ENCODE results near the gene COL19A1. TPM values are rescaled to one million over a fixed set of nuclear protein-coding genes. Genes with fewer than 3 reads are reported as not detected.

COL19A1 gene
- polyA plus RNA-seq, 2 donors, result 0.02 to 0.04 TPM

GRCh38 chr6:70254784-70255183, 388.4 kb downstream of the COL19A1 start:
- no peak overlapping the region for H3K4me3 ChIP-seq (ENCODE audit: low read depth in 1 of 2, low read length in 2 of 2)
- no peaks in the 10 kb centered on the region for H3K4me1 ChIP-seq (ENCODE audit: control insufficient read depth in 2 of 2, insufficient read depth in 2 of 2, low read length in 1 of 2)
- H3K27me3 ChIP-seq (ENCODE audit: control insufficient read depth in 1 of 2, insufficient read depth in 2 of 2, low read length in 2 of 2), result no peaks in the 10 kb centered on the region
- no peak overlapping the region for H3K27ac ChIP-seq (ENCODE audit: low read depth in 2 of 2, low read length in 1 of 2)
- 73 to 79% methylated on average over 2 of the region's 2 CpGs for WGBS, 2 donors
- H3K36me3 ChIP-seq (ENCODE audit: control insufficient read depth in 2 of 2, insufficient read depth in 2 of 2, low read length in 1 of 2), result no peaks in the 10 kb centered on the region
- no peaks in the 10 kb centered on the region for H3K9me3 ChIP-seq (ENCODE audit: control insufficient read depth in 2 of 2, insufficient read depth in 1 of 2, low read depth in 1 of 2, low read length in 1 of 2)

GRCh38 chr6:70257768-70258273, 391.5 kb downstream of the COL19A1 start:
- no peak overlapping the region for H3K27ac ChIP-seq (ENCODE audit: low read depth in 2 of 2, low read length in 1 of 2)
- no peak overlapping the region for H3K4me3 ChIP-seq (ENCODE audit: low read depth in 1 of 2, low read length in 2 of 2)
- H3K27me3 ChIP-seq (ENCODE audit: control insufficient read depth in 1 of 2, insufficient read depth in 2 of 2, low read length in 2 of 2), result no peaks in the 10 kb centered on the region
- WGBS, 2 donors, result 80 to 88% methylated on average over 2 of the region's 2 CpGs
- H3K36me3 ChIP-seq (ENCODE audit: control insufficient read depth in 2 of 2, insufficient read depth in 2 of 2, low read length in 1 of 2), result no peaks in the 10 kb centered on the region
- no peaks in the 10 kb centered on the region for H3K4me1 ChIP-seq (ENCODE audit: control insufficient read depth in 2 of 2, insufficient read depth in 2 of 2, low read length in 1 of 2)
- no peaks in the 10 kb centered on the region for H3K9me3 ChIP-seq (ENCODE audit: control insufficient read depth in 2 of 2, insufficient read depth in 1 of 2, low read depth in 1 of 2, low read length in 1 of 2)

GRCh38 chr6:70258483-70258882, 392.1 kb downstream of the COL19A1 start:
- H3K9me3 ChIP-seq (ENCODE audit: control insufficient read depth in 2 of 2, insufficient read depth in 1 of 2, low read depth in 1 of 2, low read length in 1 of 2), result no peaks in the 10 kb centered on the region
- WGBS, 2 donors, result 11 to 26% methylated on average over 1 of the region's 1 CpG
- H3K4me1 ChIP-seq (ENCODE audit: control insufficient read depth in 2 of 2, insufficient read depth in 2 of 2, low read length in 1 of 2), result no peaks in the 10 kb centered on the region
- H3K36me3 ChIP-seq (ENCODE audit: control insufficient read depth in 2 of 2, insufficient read depth in 2 of 2, low read length in 1 of 2), result no peaks in the 10 kb centered on the region
- no peak overlapping the region for H3K4me3 ChIP-seq (ENCODE audit: low read depth in 1 of 2, low read length in 2 of 2)
- no peaks in the 10 kb centered on the region for H3K27me3 ChIP-seq (ENCODE audit: control insufficient read depth in 1 of 2, insufficient read depth in 2 of 2, low read length in 2 of 2)
- no peak overlapping the region for H3K27ac ChIP-seq (ENCODE audit: low read depth in 2 of 2, low read length in 1 of 2)

Other genes with a start within 250 kb of the COL19A1 start
- gene LMBRD1, start 69.5 kb upstream of the COL19A1 start, polyA plus RNA-seq, result 10 to 100 TPM; 22.3 to 28.0 TPM

Data from esophagus (tissue), 2 donors.